ENCODE measurements around the gene PHPT1. TPM values are rescaled to one million over a fixed set of nuclear protein-coding genes. Genes with fewer than 3 reads are reported as not detected.

PHPT1 gene
- total RNA-seq, 1 donor from 2014 or later = 215 TPM

DNA sequence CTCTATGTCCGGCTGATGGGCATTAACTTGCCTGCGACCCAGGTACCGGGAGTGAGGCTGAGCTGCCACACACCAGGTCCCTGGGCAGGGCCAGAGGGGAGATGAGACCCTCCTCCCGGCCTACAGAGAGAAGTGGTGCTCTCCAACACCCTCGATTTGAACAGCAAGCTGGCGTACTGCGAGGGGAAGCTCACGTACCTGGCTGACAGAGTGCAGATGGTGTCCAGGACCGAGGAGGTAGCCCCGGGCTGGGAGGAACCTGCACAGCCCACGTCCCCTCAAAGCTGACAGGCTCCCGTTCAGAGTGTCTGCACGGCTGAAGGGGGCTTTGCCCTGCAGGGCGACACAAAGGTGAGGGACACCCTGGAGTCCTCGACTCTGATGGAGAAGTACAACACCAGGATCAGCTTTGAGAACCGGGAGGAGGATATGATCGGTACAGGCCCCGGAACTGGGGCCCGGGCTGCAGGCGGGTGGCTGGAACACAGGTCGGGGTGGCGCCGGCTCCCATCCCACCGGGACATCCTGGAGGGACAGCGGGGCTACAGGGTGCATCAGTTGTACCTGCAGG lies 42.5 kb upstream of the PHPT1 start:
- H3K27ac ChIP-seq (ENCODE audit: low read depth, low read length) = no peak overlapping the region
- H3K4me2 ChIP-seq (ENCODE audit: low read length) = peak overlapping the region; percentile 94
- DNase-seq (ENCODE audit: low read depth) (no peak), FAIRE-seq (no peak)
- peaks cover 39% of the 10 kb centered on the region for H3K79me2 ChIP-seq (ENCODE audit: insufficient read depth, low read length)
- Mint-ChIP-seq H3K27me3 (ENCODE audit: low read depth, unreplicated experiment) (no peaks in the 10 kb centered on the region), H3K4me1 (ENCODE audit: low read depth, unreplicated experiment) (peaks cover 13% of the 10 kb centered on the region), H3K36me3 (ENCODE audit: low read depth, unreplicated experiment) (peaks cover 8% of the 10 kb centered on the region), H3K9me3 (ENCODE audit: unreplicated experiment) (no peaks in the 10 kb centered on the region), H3K27ac (ENCODE audit: unreplicated experiment) (no peak overlapping the region), H3K4me3 (ENCODE audit: unreplicated experiment) (peak overlapping the region; percentile 84)
- peaks cover 19% of the 10 kb centered on the region for H3K4me1 ChIP-seq (ENCODE audit: insufficient read depth, low read length)
- no peaks in the 10 kb centered on the region for H3K9me3 ChIP-seq (ENCODE audit: insufficient read depth, low read depth, low read length)
- peak overlapping the region; percentile 66 for H3K4me3 ChIP-seq (ENCODE audit: insufficient read depth, low read depth, low read length)
- peaks cover 6% of the 10 kb centered on the region for H3K36me3 ChIP-seq (ENCODE audit: insufficient read depth, low read length)
- H3K9ac ChIP-seq (ENCODE audit: low read length) = peak overlapping the region; percentile 90
- H4K20me1 ChIP-seq (ENCODE audit: insufficient read depth, low read length) = peaks cover 29% of the 10 kb centered on the region
- H3K27me3 ChIP-seq (ENCODE audit: insufficient read depth, low read length) = peaks cover 7% of the 10 kb centered on the region
- TF ChIP-seq CTCF (IDR thresholded peaks at IDR 0.05; ENCODE audit: insufficient read depth, low read depth, low read length) = no peak
- no peak for TF ChIP-seq EZH2 (IDR thresholded peaks at IDR 0.05; ENCODE audit: insufficient read depth, low read length)
- peak overlapping the region; percentile 95 for H2AFZ ChIP-seq (ENCODE audit: low read depth, low read length)

GRCh38 chr9:136807281-136808074 lies 41.7 kb upstream of the PHPT1 start, which contains the start of gene RABL6:
Gene RABL6, plus strand, starts transcription at chr9:136807948. Its CDS starts 249 bp downstream, at chr9:136808197.
- DNase-seq (ENCODE audit: low read depth) = peak; percentile 32
- H3K36me3 Mint-ChIP-seq (ENCODE audit: low read depth, unreplicated experiment) = peaks cover 8% of the 10 kb centered on the region

More at GRCh38 chr9:136807281-136808074, 41.7 kb upstream of the PHPT1 start, which contains the start of gene RABL6:
- TF ChIP-seq CTCF (IDR thresholded peaks at IDR 0.05; ENCODE audit: insufficient read depth, low read depth, low read length) (no peak), EZH2 (IDR thresholded peaks at IDR 0.05; ENCODE audit: insufficient read depth, low read length) (no peak)
- H3K36me3 ChIP-seq (ENCODE audit: insufficient read depth, low read length) = peaks cover 6% of the 10 kb centered on the region
- Mint-ChIP-seq H3K4me1 (ENCODE audit: low read depth, unreplicated experiment) (peaks cover 13% of the 10 kb centered on the region), H3K27me3 (ENCODE audit: low read depth, unreplicated experiment) (no peaks in the 10 kb centered on the region), H3K4me3 (ENCODE audit: unreplicated experiment) (peak within 1 kb of the TSS; percentile 91), H3K27ac (ENCODE audit: unreplicated experiment) (peak within 1 kb of the TSS; percentile 91), H3K9me3 (ENCODE audit: unreplicated experiment) (no peaks in the 10 kb centered on the region)
- no peaks in the 10 kb centered on the region for H3K9me3 ChIP-seq (ENCODE audit: insufficient read depth, low read depth, low read length)
- H4K20me1 ChIP-seq (ENCODE audit: insufficient read depth, low read length) = peaks cover 36% of the 10 kb centered on the region
- peak within 1 kb of the TSS; percentile 61 for H3K27ac ChIP-seq (ENCODE audit: low read depth, low read length)
- H3K79me2 ChIP-seq (ENCODE audit: insufficient read depth, low read length) = peaks cover 46% of the 10 kb centered on the region
- H3K9ac ChIP-seq (ENCODE audit: low read length) = peak within 1 kb of the TSS; percentile 90
- H3K4me2 ChIP-seq (ENCODE audit: low read length) = peak within 1 kb of the TSS; percentile 94
- H3K4me1 ChIP-seq (ENCODE audit: insufficient read depth, low read length) = peaks cover 19% of the 10 kb centered on the region
- H2AFZ ChIP-seq (ENCODE audit: low read depth, low read length) = peak within 1 kb of the TSS; percentile 95
- peak within 1 kb of the TSS; percentile 66 for H3K4me3 ChIP-seq (ENCODE audit: insufficient read depth, low read depth, low read length)
- peaks cover under 1% of the 10 kb centered on the region for H3K27me3 ChIP-seq (ENCODE audit: insufficient read depth, low read length)
- no peak for FAIRE-seq

All from astrocyte (in vitro differentiated cells and primary cell).